NCI-H82 treated with DMSO at 0.1 percent for 48 hours (cell line): ENCODE data around the gene QARS1.

Experiments
- DNase-seq: peaks from one replicate; lab custom pipeline; 2025; ENCODE audit not compliant: unreplicated experiment; lab: John Stamatoyannopoulos, UW

The QARS1 gene

DNA sequence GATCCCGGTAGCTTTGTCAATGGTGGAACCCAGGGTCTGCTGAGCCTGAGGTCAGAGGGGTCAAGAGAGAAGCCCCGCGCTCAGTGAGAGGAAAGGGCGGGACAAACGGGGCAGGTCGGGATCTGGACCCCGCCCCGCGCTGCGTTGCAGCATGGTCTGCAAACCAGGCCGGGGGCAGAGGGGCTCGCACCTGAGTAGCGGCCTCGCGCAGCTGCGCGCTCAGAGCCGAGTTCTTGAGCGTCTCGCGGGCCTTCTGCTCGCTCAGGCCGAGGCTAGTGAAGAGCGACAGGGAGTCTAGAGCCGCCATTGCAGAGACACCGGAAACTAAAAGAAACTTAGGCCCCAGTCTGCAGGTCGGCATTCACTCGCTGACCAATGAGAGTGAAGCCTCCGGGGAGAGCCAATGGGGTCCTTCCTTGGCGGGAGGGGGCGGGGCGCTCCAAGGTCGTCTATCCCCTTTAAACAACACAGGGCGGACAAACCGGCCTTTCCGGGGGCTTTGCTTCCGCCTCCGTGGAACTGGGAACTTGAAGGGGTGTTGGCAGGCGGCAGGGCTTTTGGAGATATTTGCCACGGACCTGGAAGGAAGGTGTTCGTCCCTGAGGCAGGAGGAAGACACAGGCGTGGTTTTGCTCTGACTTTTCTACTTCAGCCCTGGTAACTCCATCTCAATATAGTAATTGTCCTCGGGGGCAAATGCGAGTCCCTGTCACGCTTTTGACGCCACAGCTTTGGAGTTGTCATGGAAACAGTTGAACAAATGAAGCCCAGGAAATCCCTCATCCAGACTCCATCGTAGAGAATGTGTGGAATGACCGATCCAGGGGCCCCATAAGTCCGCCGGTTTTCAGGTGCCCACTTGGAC lies at the start of gene QARS1:
TSS of gene QARS1 (minus strand) at position 331 of the 865 bp plus-strand sequence. CDS start at position 307, 24 bp downstream.
- DNase-seq, result peak; percentile 64

DNA sequence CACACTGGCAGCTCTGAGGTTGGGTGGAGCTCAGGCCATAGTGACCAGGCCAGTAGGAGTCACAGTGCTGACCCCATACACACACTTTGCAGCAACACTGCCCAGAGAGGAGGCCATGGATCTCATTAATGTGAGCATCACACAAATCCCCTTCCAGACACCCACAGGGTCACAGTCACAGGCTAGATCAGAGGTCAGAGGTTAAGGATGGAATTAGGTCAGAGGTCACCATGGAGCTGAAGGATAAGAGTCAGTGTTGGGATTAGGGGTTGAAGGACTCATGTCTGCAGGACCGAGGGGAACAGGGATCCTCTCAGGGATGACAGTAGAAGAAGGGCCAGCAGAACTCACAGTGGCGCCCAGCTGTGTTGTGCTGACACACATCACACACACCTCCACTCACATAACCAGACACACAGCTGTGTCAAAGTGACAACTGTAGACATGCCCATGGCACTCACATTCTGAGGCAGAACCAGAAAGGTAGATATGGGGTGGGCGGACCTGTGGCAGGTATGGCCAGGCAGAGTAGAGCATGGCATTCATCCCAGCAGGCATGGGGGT lies 48.9 kb upstream of the QARS1 start:
- DNase-seq, result no peak

DNA sequence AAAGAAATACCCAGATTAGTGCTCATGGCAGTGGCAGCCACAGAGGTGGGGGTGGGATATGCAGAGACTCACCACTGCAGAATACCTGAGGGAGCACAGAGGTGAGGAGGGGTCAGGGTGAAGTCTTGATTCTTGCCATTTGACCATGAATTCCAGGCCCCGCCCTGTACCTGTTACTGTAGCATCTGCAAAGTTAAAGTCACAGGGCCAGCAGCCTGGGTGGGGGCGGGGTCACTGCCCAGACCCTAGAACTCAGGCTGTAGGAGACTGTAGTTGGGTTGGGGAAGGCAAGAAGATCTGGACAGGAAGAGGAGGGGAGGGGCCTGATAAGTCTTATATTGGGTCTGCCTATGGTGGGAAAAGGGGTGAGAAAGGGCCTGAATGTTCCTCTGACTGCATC lies 47.1 kb upstream of the QARS1 start:
- DNase-seq, result no peak

DNA sequence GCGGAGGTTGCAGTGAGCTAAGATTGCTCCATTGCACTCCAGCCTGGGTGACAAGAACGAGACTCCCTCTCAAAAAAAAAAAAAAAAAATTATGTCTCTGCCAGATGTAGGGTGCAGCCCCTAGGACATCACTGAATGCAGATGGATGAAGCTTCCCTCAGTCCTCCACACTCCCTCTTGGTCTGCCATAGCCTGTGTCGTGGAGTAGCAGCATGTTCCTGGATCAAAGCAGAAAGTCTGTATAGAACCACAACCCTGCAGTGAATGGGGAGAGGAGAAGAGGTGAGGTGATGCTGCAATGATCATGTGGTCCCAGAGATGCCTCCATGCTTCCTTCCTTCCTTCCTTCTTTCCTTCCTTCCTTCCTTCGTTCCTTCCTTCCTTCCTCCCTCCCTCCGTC lies 43.6 kb upstream of the QARS1 start:
- DNase-seq, result no peak

DNA sequence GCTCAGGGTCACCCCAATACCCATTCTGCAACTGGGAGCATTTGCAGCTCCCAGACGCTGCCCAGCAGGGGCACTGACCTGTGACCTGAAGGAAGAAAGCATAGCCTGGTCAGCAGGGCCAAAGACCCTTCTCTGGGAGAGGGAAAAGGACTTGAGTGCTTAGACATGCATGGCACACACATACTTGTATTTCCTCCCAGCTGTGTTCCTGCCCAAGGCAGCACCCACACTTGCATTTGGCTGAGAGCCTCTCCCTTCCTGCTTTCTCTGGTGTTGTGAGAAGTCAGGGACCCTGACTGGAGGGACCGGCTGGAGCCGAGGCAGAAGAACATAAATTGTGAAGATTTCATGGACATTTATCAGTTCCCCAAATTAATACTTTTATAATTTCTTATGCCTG lies 35.5 kb upstream of the QARS1 start:
- no peak for DNase-seq

DNA sequence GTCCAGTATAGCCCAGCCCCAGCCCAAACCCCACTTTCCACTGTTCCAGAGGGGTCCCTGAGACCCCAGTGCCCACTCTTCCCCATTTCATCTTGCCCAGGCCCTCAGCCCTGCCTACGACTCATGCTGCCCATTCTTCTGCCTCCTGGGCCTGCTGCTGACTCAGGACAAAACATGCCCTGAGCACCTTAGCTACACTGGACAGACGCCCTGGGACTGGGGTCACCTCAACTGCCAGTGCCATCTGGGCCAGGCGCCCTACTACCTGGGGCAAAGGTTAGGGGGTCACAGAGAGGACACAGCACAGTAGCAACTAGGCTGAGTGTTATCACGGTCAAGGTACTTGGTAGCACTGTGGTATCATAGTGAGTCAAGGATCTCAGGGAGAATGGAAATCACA lies 30.9 kb upstream of the QARS1 start:
- DNase-seq, result no peak

DNA sequence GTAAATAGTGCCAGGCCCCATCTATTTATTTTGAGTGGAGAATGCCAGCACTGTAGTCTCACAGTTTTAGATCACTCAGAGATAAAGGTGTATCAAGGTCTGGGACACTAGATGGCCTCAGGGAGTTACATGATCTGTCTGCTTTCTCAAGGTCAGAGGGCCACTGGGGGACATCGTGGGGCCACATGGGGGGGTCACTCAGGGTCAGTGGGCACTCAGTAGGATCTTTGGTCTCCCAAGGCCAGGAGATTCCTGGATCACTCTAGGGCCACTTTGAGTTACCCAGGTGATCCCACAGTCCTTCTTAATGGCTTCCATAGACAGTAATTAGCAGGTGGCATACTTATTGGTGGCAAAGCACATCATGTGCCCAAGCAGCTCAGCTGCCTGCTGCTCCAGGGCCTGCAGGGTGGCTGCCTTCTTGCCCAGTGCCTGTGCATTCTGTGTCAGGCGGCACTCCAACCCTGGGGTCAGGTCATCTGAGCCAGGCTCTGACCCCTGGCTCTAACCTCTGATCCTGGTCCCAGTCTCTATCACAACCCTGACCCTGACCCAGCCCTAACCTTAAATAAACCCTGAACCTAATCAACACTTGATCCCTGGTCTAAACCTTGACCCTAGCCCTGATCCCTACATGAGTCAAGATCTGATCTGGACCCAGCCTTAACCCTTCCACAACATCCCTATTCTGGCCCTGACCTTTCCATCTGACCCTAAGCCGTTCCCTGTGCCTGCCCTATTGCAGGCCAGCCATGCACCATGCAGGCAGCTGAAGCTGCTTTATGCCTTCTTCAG lies 30.1 kb upstream of the QARS1 start:
- no peak for DNase-seq

DNA sequence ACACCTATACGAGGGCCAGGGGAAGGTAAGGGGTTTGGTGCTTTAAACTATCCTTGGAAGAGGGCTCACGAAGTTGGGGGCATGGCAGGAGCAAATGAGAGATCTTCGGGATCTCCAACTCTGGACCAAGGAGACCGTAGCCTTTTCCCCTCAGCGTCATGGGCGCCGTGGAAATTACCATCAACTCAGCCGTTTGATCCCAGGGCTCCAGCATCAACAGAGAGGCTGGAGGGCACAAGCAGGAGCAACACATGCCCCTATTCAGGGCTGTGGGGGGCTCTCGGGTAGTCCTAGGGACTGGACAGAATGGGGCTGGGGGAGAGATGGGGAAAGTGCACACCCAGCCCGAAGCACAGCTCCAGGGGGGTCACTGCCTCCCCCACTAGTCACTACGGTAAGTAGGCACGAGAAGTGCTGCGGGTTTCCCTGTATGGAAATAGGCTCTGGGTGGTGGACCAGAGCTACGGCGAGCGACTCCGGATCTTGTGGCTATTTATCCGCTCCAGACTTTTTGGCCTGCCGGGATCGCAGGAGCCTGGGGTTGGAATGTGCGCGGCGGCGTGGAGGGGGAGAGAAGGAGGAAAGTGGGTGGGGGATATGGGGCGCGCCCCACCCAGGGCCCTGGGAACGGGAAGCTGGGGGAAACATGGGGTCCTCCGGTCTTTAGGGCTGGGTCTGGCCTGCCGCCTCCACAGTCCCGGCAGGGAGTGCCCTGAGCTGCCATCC lies 28.8 kb upstream of the QARS1 start:
- peak; percentile 44 for DNase-seq

DNA sequence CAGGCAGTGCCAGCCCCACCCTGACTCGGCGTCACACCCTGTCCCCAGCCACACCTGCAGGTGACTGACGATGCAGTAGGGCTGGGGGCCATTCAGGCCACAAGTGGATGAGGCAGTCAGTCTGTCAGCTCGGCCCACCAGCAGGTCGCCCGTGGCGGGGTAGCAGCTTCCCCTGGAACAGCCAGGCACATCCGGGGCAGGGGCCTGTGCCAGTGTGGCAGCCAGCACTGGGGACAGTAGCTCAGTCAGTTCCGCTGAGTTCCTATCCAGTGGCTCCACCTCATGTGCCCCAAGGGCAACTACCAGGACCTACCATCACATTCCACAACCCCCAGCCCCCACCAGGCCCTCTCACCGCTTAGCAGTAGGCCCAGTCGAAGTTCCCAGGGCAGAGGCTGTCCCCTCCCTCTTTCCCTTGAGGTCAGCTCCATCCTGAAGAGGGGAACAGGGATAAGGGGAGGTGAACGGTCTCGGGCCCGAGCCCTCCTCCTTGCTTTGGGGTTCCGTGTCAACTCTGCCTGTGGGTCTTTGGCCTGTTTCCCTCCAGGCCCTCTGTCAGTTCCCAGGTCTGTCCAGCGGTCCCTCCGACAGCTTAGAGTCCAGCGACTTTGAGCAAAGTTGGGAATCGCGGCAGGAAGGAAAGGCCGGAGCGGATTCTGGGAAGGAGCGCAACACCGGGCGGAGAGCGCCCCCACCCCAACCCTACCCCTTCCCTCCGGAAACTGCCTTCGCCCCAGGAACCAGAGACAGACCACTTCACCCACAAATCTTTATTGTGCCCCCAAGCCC lies 28.1 kb upstream of the QARS1 start, which contains the start of gene LAMB2:
TSS of gene LAMB2 (minus strand) at position 614 of the 789 bp plus-strand sequence. CDS start at position 431, 183 bp downstream.
- DNase-seq, result peak; percentile 43

DNA sequence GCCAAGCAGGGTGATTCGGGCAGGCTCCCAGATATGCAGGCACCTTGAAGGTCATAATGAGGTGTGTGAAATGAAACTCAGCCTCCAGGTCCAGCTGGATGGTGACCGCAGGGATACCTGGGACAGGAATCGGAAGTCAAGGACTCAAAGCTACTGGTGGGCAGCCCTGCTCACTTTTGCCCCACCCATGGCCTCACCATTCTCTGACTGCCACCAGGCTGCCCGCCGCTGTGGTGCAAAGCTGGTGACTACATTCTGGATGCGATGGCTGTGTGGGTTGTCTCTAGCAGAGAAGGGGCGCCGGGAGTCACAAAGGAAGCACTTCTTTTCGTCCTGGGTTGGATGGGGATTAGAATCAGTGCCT lies 27.5 kb upstream of the QARS1 start:
- no peak for DNase-seq

DNA sequence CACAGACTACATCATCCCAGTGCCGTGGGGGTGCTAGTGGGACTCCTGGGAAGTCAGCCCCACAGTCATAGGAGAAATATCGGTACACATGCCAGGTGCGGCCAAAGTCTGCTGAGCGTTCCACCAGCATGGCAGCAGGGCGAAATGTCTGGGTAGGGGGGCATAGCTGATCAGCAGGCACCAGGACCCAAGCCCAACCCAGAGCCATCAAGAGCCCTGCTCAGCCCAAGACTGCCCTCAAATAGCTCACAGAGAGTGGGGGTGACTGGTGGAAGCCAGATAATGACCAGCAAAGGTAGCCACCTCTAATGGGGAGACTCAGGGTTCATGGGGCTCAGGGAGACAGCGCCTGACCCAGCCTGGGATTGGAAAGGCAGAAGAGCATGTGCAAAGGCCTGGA lies 27.0 kb upstream of the QARS1 start:
- no peak for DNase-seq

DNA sequence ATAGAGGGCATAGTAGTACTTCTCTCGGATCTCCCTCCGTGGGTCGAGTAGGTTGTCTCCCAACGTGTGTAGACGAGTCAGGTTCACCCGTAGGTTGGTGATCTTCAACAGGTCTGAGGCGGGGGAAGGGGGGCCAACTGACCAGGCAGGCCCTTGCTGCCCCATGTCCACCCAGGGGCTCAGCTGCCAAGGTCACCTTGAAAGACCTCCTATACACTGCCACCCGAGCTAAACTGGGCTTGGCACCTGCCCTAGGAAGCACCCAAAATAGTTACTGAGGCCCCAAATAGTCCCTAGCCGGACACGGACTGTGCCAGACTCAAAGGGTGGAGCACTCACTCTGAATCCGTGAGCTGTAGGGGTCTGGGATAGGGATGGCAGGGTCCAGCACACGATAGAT lies 26.5 kb upstream of the QARS1 start:
- DNase-seq, result no peak

DNA sequence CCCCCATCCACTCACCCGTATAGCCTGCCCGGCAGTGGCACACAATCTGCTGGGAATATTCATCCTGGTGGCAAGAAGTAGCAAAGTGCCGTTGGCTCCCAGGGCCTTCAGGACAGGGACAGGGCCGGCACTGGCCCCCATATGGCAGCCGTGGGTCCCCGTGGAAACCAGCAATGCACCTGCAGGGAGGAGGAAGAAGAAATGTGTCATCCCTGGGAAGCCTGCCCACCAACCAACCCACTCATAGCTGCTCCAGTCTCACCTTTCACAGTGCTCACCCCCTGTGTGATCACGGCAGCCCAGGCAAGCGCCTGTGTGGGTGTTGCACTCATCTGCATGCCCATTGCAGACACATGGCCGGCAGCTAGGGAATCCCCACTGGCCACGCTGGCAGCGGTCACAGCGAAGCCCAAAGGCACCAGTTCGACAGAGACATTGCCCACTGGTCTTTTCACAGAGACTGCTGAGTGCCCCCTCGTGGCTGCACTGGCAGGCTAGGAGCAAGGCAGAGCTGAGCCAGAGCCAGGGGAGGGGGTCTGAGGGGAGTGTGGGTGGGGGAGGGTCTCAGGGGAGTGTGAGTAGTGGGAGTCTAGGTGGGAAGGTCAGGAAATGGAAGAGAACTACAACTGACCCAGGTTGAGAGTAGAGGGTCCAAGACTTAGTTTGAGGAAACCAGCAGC lies 20.6 kb upstream of the QARS1 start:
- peak; percentile 1 for DNase-seq

DNA sequence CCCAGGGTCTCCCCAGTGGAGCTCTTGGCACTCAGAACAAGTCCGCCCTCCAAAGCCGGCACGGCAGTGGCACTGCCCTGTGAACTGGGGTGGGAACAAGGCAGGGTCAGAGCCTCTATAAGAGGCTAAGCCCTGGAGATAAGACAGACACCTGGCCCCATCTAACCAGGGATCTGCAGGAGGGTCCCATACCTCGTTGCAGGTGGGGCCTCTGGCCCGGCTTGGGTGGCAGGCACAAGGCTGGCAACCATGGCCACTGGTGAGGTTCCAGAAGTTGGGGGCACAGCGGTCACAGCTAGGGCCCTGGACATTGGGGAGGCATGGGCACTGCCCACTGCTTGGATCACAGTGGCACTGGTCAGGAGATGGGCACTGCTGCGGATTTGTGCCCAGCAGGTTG lies 19.6 kb upstream of the QARS1 start:
- DNase-seq, result no peak

DNA sequence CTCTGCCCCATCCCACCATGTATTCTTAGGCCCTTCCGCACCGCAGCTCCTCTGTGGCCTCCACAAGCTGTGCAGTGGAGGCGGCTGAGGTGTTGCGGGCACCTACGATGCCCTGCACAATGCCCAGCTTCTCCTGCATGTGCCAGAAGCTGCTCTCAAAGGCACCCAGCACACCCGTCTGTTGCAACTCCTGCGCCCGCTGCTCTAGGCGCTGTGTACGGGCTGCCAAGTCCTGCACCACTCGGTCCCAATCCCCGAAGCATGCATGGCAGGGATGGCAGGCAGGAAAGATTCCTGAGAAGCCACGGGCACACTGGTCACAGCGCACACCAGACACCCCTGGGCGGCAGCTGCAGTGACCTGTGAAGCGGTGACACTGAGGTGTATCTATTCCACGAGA lies 19.1 kb upstream of the QARS1 start:
- no peak for DNase-seq

DNA sequence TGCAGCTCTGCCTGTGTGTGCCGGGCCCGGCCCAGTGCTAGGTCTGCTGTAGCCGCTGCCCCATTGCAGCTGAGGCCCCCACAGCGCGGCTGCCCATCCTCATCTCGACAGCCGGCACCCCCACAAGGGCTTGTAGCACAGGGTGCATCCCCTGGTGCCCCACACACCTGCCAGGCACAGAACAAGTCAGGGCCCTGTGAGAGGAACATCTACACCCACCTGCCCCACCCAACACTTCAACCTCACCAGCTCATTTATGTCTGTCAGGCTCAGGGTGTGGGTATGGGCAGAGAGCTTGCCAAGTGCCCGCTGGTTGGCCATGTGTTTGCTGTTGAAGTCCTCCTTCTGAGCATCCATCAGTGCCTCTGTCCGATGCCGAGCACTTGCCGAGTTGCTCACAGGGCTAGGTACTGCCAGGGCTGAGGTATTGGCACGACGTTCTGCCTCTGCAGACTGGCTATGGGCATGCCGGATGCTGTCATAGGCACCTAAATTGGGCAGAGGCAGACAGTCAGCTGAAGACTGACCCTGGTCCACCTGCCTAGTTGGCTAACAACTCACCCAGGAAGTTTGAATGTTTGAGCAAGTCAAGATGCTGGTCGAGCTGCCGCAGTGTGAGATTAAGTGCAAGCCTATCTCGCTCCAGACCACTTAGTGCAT lies 18.5 kb upstream of the QARS1 start:
- no peak for DNase-seq

DNA sequence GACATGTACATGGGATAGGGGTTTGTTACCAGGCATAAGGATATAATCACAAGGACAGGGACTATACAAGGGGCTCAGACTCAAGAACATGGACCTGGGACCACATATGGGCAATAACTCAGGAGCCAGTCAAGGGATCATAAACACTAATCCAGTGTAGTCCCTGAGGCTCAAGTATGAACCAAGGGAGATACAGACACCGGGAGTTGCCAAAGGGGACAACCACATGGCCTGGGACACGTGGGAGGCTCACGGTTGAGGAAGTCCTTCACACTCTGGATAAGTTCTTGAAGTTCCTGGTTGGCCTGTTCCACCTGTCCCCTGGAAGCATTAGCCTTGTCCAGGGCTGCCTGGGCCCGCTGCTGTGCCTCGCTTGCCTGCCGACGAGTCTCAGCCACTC lies 17.9 kb upstream of the QARS1 start:
- no peak for DNase-seq

DNA sequence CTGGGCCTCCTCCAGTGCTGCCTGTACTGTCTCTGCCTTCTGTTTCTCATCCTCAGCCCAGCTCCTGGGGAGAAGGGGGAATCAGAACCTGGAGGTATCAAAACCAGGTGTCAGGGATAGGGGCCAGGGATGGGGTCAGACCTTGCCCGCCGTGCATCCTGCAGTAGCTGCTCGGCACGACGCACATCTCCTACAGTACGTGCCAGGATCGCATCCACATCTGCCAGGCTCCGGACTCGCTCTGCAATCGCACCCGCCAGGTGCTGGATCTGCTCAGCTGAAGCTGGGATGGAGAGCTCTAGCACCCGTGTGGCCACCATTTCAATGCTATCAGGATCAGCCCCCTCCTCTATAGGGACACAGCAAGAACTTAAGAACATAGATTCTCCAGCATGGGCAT lies 17.5 kb upstream of the QARS1 start:
- DNase-seq, result no peak

DNA sequence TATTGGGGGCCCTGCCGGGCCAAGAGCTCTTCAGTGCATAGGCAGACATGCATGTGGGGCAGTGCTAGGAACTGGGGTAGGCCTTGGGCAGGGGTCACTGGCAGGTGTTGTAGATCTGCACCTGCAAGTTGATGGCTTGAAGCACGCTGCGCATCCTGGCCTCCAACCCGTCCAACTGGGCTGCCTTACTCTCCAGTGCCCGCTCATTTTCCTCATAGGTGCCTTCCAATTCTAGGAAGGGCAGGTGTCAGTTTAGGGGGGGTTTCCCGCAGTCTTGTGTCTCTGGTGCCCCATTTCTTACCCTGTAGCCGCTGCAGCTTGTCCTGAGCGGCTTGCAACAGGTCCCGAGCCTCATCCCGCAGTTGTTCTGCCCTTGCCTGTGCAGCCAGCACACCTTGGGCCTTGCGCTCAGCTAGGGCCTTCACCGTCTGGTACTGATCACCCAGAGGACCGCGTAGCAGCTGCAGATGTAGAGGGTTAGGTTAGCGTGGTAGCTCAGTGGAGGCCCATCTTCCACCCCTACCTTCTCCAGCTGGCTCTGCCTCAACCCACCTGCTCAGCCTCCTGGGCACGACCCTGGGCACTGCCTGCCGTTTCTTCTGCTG lies 16.7 kb upstream of the QARS1 start:
- DNase-seq, result no peak
